ENCODE measurements around the gene ETV7.

The ETV7 gene

GRCh38 chr6:36392621-36393020 lies 5.2 kb upstream of the ETV7 start:
- Histone ChIP-seq H3K36me3 (replicated peaks) (no peaks in the 10 kb centered on the region), H3K27ac (no peak overlapping the region), H3K27me3 (replicated peaks) (no peaks in the 10 kb centered on the region), H3K4me3 (ENCODE audit: low read depth, low read length) (no peak overlapping the region)
- DNase-seq: no peak
- in situ Hi-C loops (cut with HindIII; ENCODE audit: low pct_ligation_motif_present, low sequenced_read_pairs): no loop called here
- TF ChIP-seq, protein P1, sequence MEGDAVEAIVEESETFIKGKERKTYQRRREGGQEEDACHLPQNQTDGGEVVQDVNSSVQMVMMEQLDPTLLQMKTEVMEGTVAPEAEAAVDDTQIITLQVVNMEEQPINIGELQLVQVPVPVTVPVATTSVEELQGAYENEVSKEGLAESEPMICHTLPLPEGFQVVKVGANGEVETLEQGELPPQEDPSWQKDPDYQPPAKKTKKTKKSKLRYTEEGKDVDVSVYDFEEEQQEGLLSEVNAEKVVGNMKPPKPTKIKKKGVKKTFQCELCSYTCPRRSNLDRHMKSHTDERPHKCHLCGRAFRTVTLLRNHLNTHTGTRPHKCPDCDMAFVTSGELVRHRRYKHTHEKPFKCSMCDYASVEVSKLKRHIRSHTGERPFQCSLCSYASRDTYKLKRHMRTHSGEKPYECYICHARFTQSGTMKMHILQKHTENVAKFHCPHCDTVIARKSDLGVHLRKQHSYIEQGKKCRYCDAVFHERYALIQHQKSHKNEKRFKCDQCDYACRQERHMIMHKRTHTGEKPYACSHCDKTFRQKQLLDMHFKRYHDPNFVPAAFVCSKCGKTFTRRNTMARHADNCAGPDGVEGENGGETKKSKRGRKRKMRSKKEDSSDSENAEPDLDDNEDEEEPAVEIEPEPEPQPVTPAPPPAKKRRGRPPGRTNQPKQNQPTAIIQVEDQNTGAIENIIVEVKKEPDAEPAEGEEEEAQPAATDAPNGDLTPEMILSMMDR (IDR thresholded peaks at IDR 0.05; ENCODE audit: low read depth, low read length, missing control alignments): no peak

DNA sequence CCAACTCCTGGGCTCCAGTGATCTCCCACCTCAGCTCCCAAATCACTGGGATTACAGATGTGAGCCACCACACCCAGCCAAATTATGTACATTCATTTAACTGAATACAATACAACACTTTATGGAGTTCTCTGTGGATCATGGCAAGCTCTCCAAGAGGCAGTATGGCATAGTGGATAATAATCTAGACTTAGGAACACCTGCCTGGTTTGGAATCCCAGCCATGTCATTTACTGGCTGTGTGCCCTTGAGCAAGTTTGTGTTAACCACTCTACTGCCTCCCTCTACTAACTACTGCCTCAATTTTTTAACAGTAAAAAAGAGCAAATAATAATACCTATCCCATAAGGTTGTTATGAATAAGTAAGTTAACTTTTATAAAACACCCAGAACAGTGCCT lies 1.9 kb upstream of the ETV7 start:
- peaks cover 2% of the 10 kb centered on the region for H3K27me3 ChIP-seq (replicated peaks)
- in situ Hi-C loops (cut with HindIII; ENCODE audit: low pct_ligation_motif_present, low sequenced_read_pairs): no loop called here
- H3K27ac ChIP-seq: no peak overlapping the region
- DNase-seq: no peak
- TF ChIP-seq, protein P1 (IDR thresholded peaks at IDR 0.05; ENCODE audit: low read depth, low read length, missing control alignments): no peak
- H3K36me3 ChIP-seq (replicated peaks): no peaks in the 10 kb centered on the region
- H3K4me3 ChIP-seq (ENCODE audit: low read depth, low read length): no peak overlapping the region

GRCh38 chr6:36386495-36387439 lies 702 bp downstream of the ETV7 start:
- Histone ChIP-seq H3K27me3 (replicated peaks) (peaks cover 2% of the 10 kb centered on the region), H3K4me3 (ENCODE audit: low read depth, low read length) (peak overlapping the region; percentile 60), H3K27ac (no peak overlapping the region), H3K36me3 (replicated peaks) (no peaks in the 10 kb centered on the region)
- in situ Hi-C loops (cut with HindIII; ENCODE audit: low pct_ligation_motif_present, low sequenced_read_pairs): no loop called here
- peak; percentile 56 for DNase-seq
- TF ChIP-seq, protein P1 (IDR thresholded peaks at IDR 0.05; ENCODE audit: low read depth, low read length, missing control alignments): peak; percentile 44

DNA sequence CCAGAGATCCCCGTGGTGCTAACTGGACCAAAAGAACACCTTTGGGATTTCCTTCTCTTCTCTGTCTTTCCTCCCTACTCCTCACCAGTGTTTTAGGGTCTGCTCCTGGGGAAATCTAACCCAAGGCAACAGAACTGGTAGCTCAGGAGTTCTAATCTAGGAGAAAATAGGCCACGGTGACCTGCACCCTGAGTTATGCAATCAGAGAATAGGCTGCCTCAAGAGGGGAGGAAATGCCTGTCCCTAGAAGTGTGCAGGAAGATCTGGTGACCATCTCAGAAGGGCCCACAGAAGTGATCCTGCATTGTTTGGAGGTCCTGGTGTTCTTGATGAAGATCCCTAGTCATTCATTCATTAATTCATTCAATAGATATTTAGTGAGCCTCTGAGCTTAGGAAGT lies 3.4 kb downstream of the ETV7 start:
- no peak for DNase-seq
- Histone ChIP-seq H3K27me3 (replicated peaks) (peaks cover 2% of the 10 kb centered on the region), H3K4me3 (ENCODE audit: low read depth, low read length) (no peak overlapping the region), H3K27ac (no peak overlapping the region), H3K36me3 (replicated peaks) (no peaks in the 10 kb centered on the region)
- TF ChIP-seq, protein P1 (IDR thresholded peaks at IDR 0.05; ENCODE audit: low read depth, low read length, missing control alignments): no peak
- in situ Hi-C loops (cut with HindIII; ENCODE audit: low pct_ligation_motif_present, low sequenced_read_pairs): no loop called here

DNA sequence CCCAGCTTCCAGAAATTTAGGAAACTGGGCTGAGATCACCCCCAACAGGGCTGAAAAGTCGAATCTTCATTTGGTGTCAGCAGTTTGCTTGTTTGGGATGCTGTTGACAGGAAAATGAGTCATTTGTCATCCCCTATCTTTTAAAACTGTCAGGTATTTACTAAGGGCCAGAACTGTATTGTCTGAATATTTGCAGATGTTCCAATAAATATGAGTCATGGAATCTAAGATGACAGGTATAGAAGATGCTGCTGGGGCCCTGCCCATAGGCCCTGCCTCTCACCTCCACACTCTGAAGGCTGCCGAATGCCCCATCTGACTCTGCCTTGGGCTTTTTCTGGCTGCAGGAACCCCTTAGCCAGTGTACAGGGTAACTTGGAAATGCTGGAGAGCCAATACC lies 3.9 kb downstream of the ETV7 start:
- no peak overlapping the region for H3K4me3 ChIP-seq (ENCODE audit: low read depth, low read length)
- DNase-seq: no peak
- TF ChIP-seq, protein P1 (IDR thresholded peaks at IDR 0.05; ENCODE audit: low read depth, low read length, missing control alignments): no peak
- no peak overlapping the region for H3K27ac ChIP-seq
- peaks cover 2% of the 10 kb centered on the region for H3K27me3 ChIP-seq (replicated peaks)
- no peaks in the 10 kb centered on the region for H3K36me3 ChIP-seq (replicated peaks)
- in situ Hi-C loops (cut with HindIII; ENCODE audit: low pct_ligation_motif_present, low sequenced_read_pairs): no loop called here

All from brain microvascular endothelial cell (primary cell).